Hepatocyte (in vitro differentiated cells): Measurements from ENCODE around the gene ZC3H12C.

Source experiments
- CTCF ChIP-seq: fragments of 200-600 bp; sonication (generic); IDR thresholded peaks from 2 replicates; pipeline ENCODE4 v1.5.1; 2016; ENCODE audit warnings: antibody characterized with exemption, mild to moderate bottlenecking; ENCODE audit not compliant: poor library complexity
- EZH2 ChIP-seq: fragments of 200-600 bp; sonication (generic); IDR thresholded peaks from 2 replicates; pipeline ENCODE4 v1.6.1; 2016; ENCODE audit warnings: antibody characterized with exemption, mild to moderate bottlenecking, borderline replicate concordance
- EZH2phosphoT487 ChIP-seq: fragments of 200-600 bp; sonication (generic); IDR thresholded peaks from one replicate; pipeline ENCODE4 v1.6.1; 2018; ENCODE audit warnings: antibody characterized with exemption, mild to moderate bottlenecking, low read depth, moderate library complexity; ENCODE audit not compliant: unreplicated experiment, severe bottlenecking

GRCh38 chr11:110059706-110060463, 33.3 kb upstream of the ZC3H12C start:
- TF ChIP-seq CTCF (no peak), EZH2 (no peak), EZH2phosphoT487 (no peak)
